Middle frontal gyrus (tissue), 1 donor: ENCODE measurements around the gene ZNF396.

Source experiments
- DNase-seq: peaks from one replicate; pipeline ENCODE4 v3.0.0-alpha.2; 2015; ENCODE audit warnings: low spot score; ENCODE audit errors: extremely low spot score

Gene ZNF396

DNA sequence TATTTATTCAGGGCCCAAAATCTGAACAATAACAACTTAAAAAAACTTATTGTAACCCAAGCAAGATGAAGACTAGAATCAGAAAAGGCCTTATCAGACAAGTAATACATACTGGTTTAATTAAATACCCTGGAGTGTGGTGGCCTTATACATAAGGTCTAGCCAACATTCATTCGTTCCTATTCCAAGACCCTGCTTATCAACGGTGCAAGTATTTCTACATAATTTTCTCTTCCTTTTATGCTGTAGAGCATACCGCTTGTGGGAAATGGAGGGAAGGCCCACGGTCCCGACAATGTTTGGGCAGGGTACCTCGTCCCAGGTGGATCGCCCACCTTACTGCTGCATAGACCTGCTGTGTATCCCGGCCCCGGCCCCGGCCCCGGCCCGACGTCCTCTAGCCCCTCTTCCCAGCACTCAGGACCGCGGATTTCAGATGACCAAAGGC lies 33.6 kb downstream of the ZNF396 start:
- no peak for DNase-seq

GRCh38 chr18:35337286-35337685 lies 39.9 kb downstream of the ZNF396 start:
- DNase-seq: no peak

DNA sequence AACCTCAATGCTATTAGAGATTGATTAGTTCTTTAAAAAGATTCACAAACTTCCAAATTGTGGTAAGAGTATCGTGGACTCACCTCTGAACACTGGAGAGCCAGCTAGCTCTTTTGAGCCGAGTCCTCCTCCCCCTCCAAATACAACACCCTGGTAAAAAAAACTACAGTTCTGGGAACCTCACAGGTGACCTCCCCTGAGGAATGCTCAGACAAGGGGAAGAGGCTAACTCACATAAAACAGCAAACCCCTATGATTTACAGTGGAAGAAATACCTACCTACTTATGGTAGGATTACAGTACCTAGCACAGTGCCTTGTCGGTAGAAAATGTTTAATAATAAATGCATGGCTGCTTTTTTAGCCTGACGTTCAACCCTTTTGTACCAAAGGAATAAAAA lies 41.3 kb downstream of the ZNF396 start:
- no peak for DNase-seq

DNA sequence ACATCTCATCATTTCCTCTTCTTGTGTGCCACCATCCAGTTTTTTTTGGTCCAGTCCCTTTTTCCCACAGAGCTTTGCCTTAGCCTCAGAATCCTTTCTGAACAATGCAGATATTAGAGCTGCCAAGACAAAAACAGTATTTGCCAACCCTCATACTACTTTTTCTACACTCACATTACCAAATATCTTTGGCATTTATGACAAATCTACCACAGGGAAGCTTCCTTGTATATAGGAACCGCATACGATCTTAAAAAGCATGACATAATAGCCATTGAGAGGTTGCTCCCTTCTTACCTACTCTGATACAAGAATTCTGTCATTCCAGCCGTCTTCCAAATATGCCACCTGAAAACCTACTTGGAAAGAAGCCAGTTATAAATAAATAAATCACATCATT lies 42.3 kb downstream of the ZNF396 start:
- DNase-seq: no peak

DNA sequence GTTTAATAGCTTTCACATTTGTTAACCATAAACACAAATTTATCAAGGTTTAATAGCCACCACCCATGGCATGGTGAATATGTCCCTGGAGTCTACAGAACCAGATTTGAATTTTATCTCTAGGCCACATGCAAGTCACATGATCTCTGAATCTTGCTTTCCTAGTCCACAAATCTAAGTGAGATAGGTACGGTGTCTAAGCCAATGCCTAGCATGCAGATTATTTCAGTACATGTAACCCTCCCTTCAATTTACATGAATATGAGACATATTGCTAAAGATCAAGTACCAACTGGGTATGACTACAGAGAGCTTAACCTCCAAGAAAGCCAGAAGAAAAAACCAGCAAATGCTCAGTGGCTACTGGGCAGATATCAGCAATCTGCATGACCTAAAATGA lies 42.9 kb downstream of the ZNF396 start:
- DNase-seq: no peak

- DNase-seq: no peak
Measured at GRCh38 chr18:35331367-35332087, 45.6 kb downstream of the ZNF396 start.

DNA sequence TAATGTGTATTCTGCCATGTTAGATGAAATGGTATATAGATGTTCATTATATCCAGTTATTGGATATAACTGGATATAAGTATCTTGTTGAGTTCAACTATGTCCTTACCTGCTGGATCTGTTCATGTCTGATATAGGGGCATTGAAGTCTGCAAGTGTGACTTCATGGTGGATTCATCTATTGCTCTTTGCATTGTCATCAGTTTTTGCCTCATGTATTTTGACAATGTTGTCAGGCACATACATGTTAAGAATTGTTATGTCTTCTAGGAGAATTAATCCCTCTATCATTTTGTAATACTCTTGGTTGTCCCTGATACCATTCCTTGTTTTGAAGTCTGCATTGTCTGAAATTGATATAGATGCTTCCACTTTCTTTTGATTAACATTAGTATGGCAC lies 48.3 kb downstream of the ZNF396 start:
- no peak for DNase-seq

- no peak for DNase-seq
Measured at GRCh38 chr18:35326695-35327387, 50.3 kb downstream of the ZNF396 start.

DNA sequence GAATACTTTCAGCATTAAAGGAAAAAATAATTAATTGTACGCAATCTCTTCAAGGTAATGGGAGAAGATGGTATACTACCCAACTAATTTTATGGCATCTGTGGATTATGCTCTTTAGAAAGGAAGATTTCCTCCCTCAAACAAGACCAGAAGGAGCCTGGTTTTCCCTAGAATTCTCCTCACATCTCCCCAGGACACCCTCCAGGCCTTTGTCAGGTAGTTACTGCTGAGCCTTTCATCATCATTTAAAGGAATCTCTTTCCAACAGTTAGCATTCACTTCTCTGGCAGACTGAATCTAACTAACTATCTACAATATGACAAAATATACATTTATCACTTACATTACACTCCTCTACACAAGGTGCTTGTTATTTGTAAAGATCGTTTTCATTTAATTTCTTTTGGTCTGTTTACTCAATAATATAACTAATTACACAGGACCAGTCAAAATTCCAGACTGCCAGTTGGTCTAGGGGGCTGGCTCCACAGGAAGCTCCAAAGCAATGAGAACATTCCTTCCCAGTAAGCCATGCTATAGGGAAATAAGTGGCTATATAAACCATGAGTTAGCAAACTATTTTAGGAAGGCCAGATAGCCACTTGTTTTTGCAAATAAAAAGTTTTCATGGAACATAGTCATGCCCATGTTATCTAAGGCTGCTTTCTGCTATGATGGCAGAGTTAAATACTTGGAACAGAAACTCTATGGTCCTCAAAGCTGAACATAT lies 52.0 kb downstream of the ZNF396 start:
- no peak for DNase-seq

DNA sequence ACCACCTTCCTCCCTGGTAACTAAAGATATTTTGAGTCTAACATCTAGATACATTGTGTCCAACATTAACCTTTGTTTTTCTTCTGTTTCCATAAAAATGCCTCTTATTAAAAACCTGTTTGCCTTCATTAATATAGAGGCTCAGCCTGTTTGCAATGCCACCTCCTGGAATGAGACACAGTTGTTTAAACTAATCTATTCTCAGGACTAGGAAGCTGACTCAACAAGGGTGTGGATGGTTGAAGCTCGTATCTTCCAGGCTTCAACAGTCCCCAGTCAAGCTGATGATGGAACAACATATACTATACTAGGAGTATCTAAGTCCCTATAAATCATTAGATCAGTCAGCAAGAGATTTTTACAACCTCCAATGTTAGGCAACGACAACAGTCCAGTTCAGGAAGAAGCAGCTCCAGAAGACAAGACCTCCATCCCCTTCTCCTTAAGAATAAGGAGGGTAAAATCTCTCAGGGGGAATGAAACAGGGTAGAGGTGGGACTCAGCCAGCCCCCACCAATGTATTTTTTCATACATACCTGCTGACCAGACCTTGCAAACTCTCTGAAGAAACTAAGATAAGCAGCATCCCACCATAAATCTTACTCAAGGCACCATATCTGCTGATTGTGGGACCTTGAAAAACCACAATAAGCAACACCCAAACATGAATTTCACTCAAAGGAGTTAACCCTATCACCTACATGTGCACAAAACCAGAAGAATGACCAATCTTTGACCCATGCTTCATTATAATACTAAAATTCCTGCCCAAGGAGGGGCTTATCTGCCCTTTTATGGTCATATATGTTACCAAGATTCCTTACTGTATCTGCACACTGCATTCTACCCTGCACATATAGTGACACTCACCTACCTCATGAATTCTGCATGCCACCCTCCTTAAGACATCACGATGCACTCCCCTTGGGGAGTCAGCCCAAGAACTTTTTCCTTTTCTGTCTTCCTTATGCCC lies 54.4 kb downstream of the ZNF396 start:
- no peak for DNase-seq
